ENCODE measurements around the gene ACSF2. TPM values are rescaled to one million over a fixed set of nuclear protein-coding genes. Genes with fewer than 3 reads are reported as not detected.

ACSF2 gene
- total RNA-seq, 1 donor from 2014 or later: 28.2 TPM

DNA sequence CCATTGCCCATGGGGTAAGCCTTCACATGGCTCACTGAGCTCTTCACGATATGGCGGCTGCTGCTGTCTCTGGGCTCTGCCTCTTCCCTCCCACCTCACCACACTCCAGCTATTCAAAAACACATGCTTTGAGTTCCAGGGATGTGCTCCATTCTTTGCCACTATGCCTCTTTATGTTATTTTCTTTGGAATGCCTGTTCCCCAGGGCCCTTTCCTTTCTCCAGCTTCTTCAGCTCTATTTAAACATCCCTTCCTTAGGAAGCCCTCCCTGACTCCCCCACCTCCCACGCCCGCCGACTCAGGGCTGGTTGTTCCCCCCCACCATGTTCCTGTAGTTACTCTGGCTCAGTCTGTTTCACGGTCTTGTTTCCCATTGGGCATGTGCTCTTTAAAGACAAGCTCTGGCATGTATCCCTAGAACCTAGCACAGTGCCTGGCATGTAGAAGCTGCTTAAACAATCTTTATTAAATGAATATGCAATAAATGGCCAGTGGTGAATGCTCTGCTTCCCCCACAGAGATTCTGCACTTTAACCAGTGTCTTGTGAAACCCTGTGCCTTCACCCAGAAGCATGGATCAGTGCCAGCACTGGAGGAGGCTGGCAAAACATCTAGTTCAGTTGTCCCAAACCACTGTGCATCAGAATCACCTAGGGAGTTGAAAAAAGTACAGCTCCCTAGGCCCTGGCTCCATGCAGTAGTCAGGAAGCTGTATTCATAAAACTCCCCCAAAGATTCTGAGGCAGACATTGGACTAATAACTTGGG, 89.1 kb downstream of the ACSF2 start:
- Mint-ChIP-seq H3K27me3 (ENCODE audit: low read depth) (no peaks in the 10 kb centered on the region), H3K27ac (no peak overlapping the region), H3K4me1 (ENCODE audit: low read depth) (peaks cover 25% of the 10 kb centered on the region), H3K36me3 (ENCODE audit: low read depth) (no peaks in the 10 kb centered on the region), H3K9me3 (no peaks in the 10 kb centered on the region), H3K4me3 (ENCODE audit: low read depth) (no peak overlapping the region)
- intact Hi-C loops (cut with micrococcal nuclease): no loop called here
- DNase-seq (ENCODE audit: low spot score): no peak

DNA sequence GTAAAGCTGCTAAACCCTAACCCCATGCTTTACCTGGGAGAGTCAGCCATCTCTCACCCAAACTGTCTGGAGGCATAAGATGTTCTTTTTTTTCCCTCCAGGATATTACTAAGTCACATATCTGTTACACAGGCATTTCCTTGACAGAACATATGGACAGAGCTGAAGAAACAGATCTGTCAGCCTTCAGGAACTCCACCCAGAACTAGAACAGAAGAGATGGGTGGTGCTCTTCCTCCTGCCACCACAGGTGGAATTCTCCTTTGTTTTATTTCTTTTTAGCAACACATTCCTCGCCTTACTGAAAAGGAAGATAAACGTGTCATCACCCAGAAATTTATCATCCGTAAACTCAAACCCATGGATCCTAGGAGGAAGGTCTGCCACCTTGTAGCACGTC, 91.0 kb downstream of the ACSF2 start:
- Mint-ChIP-seq H3K27ac (no peak overlapping the region), H3K9me3 (no peaks in the 10 kb centered on the region), H3K4me3 (ENCODE audit: low read depth) (no peak overlapping the region), H3K36me3 (ENCODE audit: low read depth) (no peaks in the 10 kb centered on the region), H3K4me1 (ENCODE audit: low read depth) (peaks cover 10% of the 10 kb centered on the region), H3K27me3 (ENCODE audit: low read depth) (no peaks in the 10 kb centered on the region)
- DNase-seq (ENCODE audit: low spot score): no peak
- intact Hi-C loops (cut with micrococcal nuclease): no loop called here

DNA sequence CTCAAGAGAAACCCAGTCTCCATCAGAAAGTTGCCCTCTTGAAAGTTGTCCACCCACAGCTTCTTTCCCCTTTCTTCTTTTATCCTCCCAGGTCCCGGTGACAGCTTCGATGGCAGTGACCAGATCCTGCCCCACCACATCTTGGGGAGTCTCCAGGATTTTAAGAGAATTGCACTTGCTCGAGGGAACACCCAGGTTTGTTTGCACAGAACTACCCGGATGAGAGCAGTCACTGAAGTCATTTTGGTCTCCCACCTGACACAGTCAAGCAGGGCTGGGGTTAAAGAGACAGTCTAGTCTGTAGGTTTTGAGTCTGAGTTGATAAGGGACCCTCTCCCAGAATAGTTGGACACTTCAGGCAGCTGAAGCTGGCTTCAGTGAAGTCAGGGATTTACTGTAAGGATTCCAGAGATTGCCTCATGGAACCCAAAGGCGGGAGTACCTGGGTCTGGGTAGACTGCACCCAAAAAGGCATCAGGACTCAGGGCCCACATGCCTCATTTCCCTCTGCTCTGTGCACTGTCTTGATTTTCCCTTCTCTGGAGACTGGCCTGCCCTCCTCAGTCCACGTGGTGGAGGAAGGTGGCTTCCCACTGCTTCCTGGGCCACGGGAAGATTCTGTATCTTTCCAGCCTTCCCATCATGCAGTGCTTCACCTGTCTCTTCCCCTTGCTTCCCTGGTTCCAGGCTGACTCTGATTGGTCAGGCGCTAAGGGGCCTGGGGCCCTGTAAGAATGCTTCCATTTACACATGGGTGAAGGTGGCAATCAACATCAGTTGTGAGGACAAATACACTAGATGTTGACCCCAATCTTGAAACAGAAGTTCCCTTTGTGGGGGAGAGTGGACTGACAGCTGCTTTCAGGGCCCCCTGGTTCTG, 91.7 kb downstream of the ACSF2 start:
- H3K4me1 Mint-ChIP-seq (ENCODE audit: low read depth): peaks cover 6% of the 10 kb centered on the region
- no peak for DNase-seq (ENCODE audit: low spot score)
- H3K27me3 Mint-ChIP-seq (ENCODE audit: low read depth): no peaks in the 10 kb centered on the region
- no peaks in the 10 kb centered on the region for H3K36me3 Mint-ChIP-seq (ENCODE audit: low read depth)
- H3K4me3 Mint-ChIP-seq (ENCODE audit: low read depth): no peak overlapping the region
- no peak overlapping the region for H3K27ac Mint-ChIP-seq
- intact Hi-C loops (cut with micrococcal nuclease): no loop called here
- no peaks in the 10 kb centered on the region for H3K9me3 Mint-ChIP-seq

DNA sequence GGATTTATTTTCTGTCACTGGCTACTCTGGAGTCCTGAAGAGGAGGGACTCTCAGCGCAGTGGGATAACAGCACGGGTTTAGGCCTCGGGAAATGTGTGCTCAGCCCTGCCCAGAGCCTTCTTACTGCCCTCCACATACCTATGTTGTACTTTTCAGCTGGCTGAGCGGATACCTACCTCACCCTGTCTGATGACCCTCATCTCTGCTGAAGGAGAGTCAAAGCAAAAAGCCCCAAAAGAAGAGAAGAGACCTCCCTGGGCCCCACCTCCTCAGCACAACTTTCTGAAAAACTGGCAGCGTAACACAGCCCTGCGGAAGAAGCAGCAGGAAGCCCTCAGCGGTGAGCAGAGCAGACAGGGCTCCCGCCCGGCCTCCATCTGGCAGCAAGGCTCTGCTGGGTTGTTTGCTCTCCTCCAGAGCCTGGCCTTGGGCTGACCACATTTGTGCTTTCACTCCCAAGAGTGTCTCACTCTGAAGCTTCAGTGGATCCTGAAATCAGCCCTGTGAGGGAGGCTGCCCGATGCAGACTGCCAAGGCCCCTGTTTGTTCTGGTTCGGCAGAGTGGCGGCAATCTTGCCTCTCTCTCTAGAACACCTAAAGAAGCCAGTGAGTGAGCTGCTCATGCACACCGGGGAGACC, 92.5 kb downstream of the ACSF2 start:
- DNase-seq (ENCODE audit: low spot score): no peak
- no peaks in the 10 kb centered on the region for H3K9me3 Mint-ChIP-seq
- no peak overlapping the region for H3K27ac Mint-ChIP-seq
- H3K27me3 Mint-ChIP-seq (ENCODE audit: low read depth): no peaks in the 10 kb centered on the region
- intact Hi-C loops (cut with micrococcal nuclease): no loop called here
- H3K36me3 Mint-ChIP-seq (ENCODE audit: low read depth): no peaks in the 10 kb centered on the region
- peaks cover 6% of the 10 kb centered on the region for H3K4me1 Mint-ChIP-seq (ENCODE audit: low read depth)
- no peak overlapping the region for H3K4me3 Mint-ChIP-seq (ENCODE audit: low read depth)

DNA sequence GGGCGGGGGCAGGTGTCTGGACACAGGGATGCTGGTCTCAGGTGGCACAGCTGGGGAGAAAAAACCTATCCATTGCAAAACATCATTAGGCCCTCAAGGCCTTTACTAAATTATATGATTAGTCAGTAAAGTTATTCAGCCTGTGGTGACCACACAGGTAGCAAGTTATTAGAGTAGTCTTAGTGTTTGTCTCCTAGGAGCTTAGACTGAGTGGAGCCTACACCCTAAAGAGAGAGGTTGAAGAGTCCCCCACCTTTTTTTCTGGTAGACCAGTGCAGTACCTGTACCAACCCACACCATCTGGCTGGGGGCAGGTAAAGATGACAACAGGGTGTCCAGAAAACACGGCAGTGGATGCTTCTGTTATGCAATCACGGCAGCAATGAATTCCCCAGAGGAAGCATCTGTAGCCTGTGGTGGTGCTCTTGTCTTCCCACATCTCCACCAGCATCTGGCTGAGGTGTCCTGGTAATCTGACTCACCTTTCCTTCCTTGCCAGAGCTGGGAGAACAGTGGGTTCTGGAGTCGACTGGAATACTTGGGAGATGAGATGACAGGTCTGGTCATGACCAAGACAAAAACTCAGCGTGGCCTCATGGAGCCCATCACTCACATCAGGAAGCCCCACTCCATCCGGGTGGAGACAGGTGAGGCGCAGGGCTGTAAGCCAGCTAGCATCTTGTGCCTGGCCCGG, 93.3 kb downstream of the ACSF2 start:
- no peak for DNase-seq (ENCODE audit: low spot score)
- Mint-ChIP-seq H3K27ac (no peak overlapping the region), H3K27me3 (ENCODE audit: low read depth) (no peaks in the 10 kb centered on the region), H3K4me1 (ENCODE audit: low read depth) (peaks cover 6% of the 10 kb centered on the region), H3K4me3 (ENCODE audit: low read depth) (no peak overlapping the region), H3K9me3 (no peaks in the 10 kb centered on the region), H3K36me3 (ENCODE audit: low read depth) (no peaks in the 10 kb centered on the region)
- intact Hi-C loops (cut with micrococcal nuclease): no loop called here

DNA sequence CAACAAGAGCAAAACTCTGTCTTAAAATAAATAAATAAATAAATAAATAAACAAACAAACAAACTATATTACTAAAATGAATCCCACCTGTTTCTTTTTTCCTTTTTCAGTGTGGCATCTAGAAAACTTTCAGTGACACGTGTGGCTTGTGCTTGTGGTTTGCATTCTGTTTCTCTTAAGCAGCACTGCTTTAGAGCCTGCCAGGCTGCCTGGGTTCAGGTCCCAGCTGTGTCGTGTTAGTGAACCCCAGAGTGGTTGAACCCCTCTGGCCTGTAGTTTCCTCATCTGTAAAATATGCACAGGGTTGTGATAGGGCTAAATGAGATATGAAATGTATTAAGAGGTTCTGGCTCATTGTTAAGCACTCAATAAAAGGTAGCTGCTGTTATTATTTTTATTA, 94.5 kb downstream of the ACSF2 start:
- peaks cover 6% of the 10 kb centered on the region for H3K4me1 Mint-ChIP-seq (ENCODE audit: low read depth)
- H3K27me3 Mint-ChIP-seq (ENCODE audit: low read depth): no peaks in the 10 kb centered on the region
- no peak overlapping the region for H3K4me3 Mint-ChIP-seq (ENCODE audit: low read depth)
- DNase-seq (ENCODE audit: low spot score): no peak
- no peak overlapping the region for H3K27ac Mint-ChIP-seq
- H3K36me3 Mint-ChIP-seq (ENCODE audit: low read depth): no peaks in the 10 kb centered on the region
- H3K9me3 Mint-ChIP-seq: no peaks in the 10 kb centered on the region
- intact Hi-C loops (cut with micrococcal nuclease): no loop called here

DNA sequence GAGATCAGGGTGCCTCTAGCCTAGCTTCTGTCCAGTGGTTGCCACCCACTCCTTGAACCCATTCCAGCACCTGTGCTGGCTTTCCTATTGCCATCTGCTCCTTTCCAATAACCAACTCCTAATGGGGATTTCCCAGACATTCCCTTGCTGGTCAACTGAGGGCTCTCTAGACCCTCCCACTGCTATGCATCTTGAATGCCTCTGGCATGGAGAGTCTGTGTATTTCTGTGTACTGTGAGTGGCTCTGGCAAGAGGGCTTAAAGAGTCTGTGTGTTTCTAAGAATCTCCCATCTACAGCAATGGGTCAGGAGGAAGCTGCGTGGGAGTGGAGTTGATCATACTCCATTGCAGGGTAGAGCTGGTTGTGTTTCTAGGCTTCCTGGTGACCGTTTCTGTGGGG, 95.5 kb downstream of the ACSF2 start:
- Mint-ChIP-seq H3K27me3 (ENCODE audit: low read depth) (no peaks in the 10 kb centered on the region), H3K9me3 (no peaks in the 10 kb centered on the region), H3K4me3 (ENCODE audit: low read depth) (no peak overlapping the region), H3K27ac (no peak overlapping the region), H3K36me3 (ENCODE audit: low read depth) (no peaks in the 10 kb centered on the region), H3K4me1 (ENCODE audit: low read depth) (peaks cover 6% of the 10 kb centered on the region)
- DNase-seq (ENCODE audit: low spot score): no peak
- intact Hi-C loops (cut with micrococcal nuclease): no loop called here

DNA sequence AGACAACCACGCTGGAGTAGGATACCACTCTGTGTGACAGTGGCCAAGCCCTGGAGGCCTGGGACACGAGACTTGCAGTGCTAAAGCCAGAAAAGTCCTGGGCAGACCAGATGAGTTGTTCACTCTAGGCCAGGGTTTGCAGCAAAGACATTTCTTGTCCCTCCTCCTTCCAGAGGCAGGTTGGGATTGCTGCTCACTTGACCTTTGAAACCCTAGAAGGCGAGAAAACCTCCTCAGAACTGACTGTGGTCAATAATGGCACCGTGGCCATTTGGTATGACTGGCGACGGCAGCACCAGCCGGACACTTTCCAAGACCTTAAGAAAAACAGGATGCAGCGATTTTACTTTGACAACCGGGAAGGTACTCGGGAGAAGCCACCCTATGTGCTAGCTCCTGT, 96.7 kb downstream of the ACSF2 start:
- Mint-ChIP-seq H3K4me3 (ENCODE audit: low read depth) (no peak overlapping the region), H3K27me3 (ENCODE audit: low read depth) (no peaks in the 10 kb centered on the region), H3K27ac (no peak overlapping the region), H3K36me3 (ENCODE audit: low read depth) (no peaks in the 10 kb centered on the region), H3K4me1 (ENCODE audit: low read depth) (no peaks in the 10 kb centered on the region), H3K9me3 (no peaks in the 10 kb centered on the region)
- DNase-seq (ENCODE audit: low spot score): no peak
- intact Hi-C loops (cut with micrococcal nuclease): no loop called here

DNA sequence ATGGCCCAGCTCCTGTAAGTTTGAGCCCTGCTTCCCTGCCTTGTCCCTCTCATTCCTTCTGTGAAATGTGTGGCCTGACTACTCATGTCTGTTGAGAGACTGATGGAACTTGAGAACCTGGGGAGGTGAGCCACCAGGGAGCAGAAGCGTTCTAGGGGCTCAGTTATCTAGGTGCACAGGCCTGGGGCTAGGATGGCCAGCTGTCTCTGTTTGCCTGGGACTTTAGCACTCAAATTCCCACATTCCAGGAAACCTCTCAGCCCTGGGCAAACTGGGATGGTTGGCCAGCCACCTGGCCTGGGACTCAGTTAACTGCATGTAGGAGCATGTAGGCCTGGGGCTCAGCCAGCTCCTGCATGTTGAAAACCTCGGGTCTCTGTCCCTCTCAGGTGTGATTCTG, 97.2 kb downstream of the ACSF2 start:
- Mint-ChIP-seq H3K27me3 (ENCODE audit: low read depth) (no peaks in the 10 kb centered on the region), H3K36me3 (ENCODE audit: low read depth) (no peaks in the 10 kb centered on the region), H3K4me3 (ENCODE audit: low read depth) (no peak overlapping the region), H3K9me3 (no peaks in the 10 kb centered on the region), H3K27ac (no peak overlapping the region), H3K4me1 (ENCODE audit: low read depth) (no peaks in the 10 kb centered on the region)
- DNase-seq (ENCODE audit: low spot score): no peak
- intact Hi-C loops (cut with micrococcal nuclease): no loop called here

Other genes with a start within 250 kb of the ACSF2 start
- gene COL1A1, start 224.6 kb upstream of the ACSF2 start, total RNA-seq: 13.9 and 15.5 TPM in 2 replicates
- 1.5 and 1.6 TPM in 2 replicates for gene TMEM92, start 151.8 kb upstream of the ACSF2 start, total RNA-seq
- 134 and 143 TPM in 2 replicates for gene XYLT2, start 80.1 kb upstream of the ACSF2 start, total RNA-seq
- 95.2 and 95.6 TPM in 2 replicates for gene MRPL27, start 53.0 kb upstream of the ACSF2 start, total RNA-seq
- gene EME1, start 53.0 kb upstream of the ACSF2 start, total RNA-seq: 26.8 and 28.6 TPM in 2 replicates
- 118 and 119 TPM in 2 replicates for gene LRRC59, start 28.7 kb upstream of the ACSF2 start, total RNA-seq
- not detected in 2 replicates for gene CHAD, start 42.7 kb downstream of the ACSF2 start, total RNA-seq
- 56.8 and 59.0 TPM in 2 replicates for gene RSAD1, start 52.6 kb downstream of the ACSF2 start, total RNA-seq
- 3.1 and 4.4 TPM in 2 replicates for gene MYCBPAP, start 82.2 kb downstream of the ACSF2 start, total RNA-seq
- not detected in 2 replicates for gene EPN3, start 106.5 kb downstream of the ACSF2 start, total RNA-seq
- 30.5 and 31.0 TPM in 2 replicates for gene SPATA20, start 121.0 kb downstream of the ACSF2 start, total RNA-seq
- gene CACNA1G, start 134.5 kb downstream of the ACSF2 start, total RNA-seq: not detected in 2 replicates
- gene ABCC3, start 208.7 kb downstream of the ACSF2 start, total RNA-seq: not detected in 2 replicates